ENCODE data around the gene BCO1.

The BCO1 gene

DNA sequence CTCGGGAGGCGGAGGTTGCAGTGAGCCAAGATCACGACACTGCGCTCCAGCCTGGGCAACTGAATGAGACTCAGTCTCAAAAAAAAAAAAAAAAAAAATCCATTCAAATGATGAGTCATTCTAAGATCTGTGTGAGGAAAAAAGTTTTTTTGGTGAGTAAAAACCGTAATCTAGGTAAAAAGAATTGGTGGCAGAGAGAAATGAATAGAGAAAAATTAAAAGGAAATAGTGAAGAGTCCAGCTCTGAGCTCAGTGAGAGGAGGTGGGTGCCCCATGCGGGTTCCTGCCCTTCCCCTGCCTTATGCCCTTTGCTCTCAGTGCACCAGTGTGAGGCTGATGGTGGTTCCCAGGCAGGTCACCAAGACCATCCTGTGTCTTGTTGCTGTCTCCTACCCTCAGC lies 97.2 kb downstream of the BCO1 start (continued):
- TF ChIP-seq ZNF621 (tag by site-specific recombination; IDR thresholded peaks at IDR 0.05), result no peak
- TF ChIP-seq KLF9 (tag by site-specific recombination; IDR thresholded peaks at IDR 0.05; ENCODE audit: low read depth), result no peak
- no peak for TF ChIP-seq ZFHX2 (tag by site-specific recombination; conservative IDR thresholded peaks at IDR 0.05)

DNA sequence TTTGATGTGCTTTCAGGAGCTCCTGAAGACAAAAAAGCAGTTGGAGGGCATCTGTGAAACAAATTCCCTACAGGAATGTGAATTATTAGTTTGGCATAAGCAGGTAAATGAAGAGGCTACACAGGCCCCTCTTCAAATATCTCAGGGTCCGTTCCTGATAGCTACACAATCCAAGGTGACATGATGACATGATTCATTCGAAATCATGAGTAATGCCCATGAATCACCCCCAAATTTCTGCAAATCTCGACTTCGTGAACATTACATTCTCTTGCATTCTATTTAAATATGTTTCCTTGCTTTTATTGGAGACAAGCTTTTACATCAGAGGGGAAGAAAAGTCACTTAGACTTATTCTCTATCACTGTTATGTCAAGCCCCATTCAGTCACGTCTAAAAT lies 98.6 kb downstream of the BCO1 start:
- CTCF ChIA-PET, result interaction anchor here (0.9 kb wide), 1 partner anchor 302 kb away, joined by 3 read pairs; no protein-coding TSS in a partner anchor
- POLR2A ChIA-PET, result interaction anchor here (0.7 kb wide), 1 partner anchor 18 kb away, joined by 4 read pairs; no protein-coding TSS in a partner anchor
- Histone ChIP-seq H3K36me3 (ENCODE audit: control insufficient read depth in 2 of 2, insufficient read depth in 1 of 2, low read length in 2 of 2) (no peaks in the 10 kb centered on the region), H3K4me1 (ENCODE audit: control insufficient read depth, insufficient read depth, low read length) (no peaks in the 10 kb centered on the region), H3K27ac (ENCODE audit: extremely low read depth, low read depth, low read length) (no peak overlapping the region), H3K4me3 (ENCODE audit: low read depth, low read length) (no peak overlapping the region), H3K9me3 (ENCODE audit: control insufficient read depth, insufficient read depth, low read depth, low read length) (no peaks in the 10 kb centered on the region)
- TF ChIP-seq, protein P1, sequence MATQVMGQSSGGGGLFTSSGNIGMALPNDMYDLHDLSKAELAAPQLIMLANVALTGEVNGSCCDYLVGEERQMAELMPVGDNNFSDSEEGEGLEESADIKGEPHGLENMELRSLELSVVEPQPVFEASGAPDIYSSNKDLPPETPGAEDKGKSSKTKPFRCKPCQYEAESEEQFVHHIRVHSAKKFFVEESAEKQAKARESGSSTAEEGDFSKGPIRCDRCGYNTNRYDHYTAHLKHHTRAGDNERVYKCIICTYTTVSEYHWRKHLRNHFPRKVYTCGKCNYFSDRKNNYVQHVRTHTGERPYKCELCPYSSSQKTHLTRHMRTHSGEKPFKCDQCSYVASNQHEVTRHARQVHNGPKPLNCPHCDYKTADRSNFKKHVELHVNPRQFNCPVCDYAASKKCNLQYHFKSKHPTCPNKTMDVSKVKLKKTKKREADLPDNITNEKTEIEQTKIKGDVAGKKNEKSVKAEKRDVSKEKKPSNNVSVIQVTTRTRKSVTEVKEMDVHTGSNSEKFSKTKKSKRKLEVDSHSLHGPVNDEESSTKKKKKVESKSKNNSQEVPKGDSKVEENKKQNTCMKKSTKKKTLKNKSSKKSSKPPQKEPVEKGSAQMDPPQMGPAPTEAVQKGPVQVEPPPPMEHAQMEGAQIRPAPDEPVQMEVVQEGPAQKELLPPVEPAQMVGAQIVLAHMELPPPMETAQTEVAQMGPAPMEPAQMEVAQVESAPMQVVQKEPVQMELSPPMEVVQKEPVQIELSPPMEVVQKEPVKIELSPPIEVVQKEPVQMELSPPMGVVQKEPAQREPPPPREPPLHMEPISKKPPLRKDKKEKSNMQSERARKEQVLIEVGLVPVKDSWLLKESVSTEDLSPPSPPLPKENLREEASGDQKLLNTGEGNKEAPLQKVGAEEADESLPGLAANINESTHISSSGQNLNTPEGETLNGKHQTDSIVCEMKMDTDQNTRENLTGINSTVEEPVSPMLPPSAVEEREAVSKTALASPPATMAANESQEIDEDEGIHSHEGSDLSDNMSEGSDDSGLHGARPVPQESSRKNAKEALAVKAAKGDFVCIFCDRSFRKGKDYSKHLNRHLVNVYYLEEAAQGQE (tag by site-specific recombination; IDR thresholded peaks at IDR 0.05), result no peak
- no peak for TF ChIP-seq ZSCAN23 (tag by site-specific recombination; IDR thresholded peaks at IDR 0.05)
- TF ChIP-seq REPIN1 (tag by site-specific recombination; IDR thresholded peaks at IDR 0.05; ENCODE audit: low read depth), result no peak
- no peak for TF ChIP-seq ZSCAN30 (tag by site-specific recombination; IDR thresholded peaks at IDR 0.05)
- TF ChIP-seq, protein P2, sequence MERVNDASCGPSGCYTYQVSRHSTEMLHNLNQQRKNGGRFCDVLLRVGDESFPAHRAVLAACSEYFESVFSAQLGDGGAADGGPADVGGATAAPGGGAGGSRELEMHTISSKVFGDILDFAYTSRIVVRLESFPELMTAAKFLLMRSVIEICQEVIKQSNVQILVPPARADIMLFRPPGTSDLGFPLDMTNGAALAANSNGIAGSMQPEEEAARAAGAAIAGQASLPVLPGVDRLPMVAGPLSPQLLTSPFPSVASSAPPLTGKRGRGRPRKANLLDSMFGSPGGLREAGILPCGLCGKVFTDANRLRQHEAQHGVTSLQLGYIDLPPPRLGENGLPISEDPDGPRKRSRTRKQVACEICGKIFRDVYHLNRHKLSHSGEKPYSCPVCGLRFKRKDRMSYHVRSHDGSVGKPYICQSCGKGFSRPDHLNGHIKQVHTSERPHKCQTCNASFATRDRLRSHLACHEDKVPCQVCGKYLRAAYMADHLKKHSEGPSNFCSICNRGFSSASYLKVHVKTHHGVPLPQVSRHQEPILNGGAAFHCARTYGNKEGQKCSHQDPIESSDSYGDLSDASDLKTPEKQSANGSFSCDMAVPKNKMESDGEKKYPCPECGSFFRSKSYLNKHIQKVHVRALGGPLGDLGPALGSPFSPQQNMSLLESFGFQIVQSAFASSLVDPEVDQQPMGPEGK (tag by site-specific recombination; IDR thresholded peaks at IDR 0.05), result no peak
- TF ChIP-seq, protein P3, sequence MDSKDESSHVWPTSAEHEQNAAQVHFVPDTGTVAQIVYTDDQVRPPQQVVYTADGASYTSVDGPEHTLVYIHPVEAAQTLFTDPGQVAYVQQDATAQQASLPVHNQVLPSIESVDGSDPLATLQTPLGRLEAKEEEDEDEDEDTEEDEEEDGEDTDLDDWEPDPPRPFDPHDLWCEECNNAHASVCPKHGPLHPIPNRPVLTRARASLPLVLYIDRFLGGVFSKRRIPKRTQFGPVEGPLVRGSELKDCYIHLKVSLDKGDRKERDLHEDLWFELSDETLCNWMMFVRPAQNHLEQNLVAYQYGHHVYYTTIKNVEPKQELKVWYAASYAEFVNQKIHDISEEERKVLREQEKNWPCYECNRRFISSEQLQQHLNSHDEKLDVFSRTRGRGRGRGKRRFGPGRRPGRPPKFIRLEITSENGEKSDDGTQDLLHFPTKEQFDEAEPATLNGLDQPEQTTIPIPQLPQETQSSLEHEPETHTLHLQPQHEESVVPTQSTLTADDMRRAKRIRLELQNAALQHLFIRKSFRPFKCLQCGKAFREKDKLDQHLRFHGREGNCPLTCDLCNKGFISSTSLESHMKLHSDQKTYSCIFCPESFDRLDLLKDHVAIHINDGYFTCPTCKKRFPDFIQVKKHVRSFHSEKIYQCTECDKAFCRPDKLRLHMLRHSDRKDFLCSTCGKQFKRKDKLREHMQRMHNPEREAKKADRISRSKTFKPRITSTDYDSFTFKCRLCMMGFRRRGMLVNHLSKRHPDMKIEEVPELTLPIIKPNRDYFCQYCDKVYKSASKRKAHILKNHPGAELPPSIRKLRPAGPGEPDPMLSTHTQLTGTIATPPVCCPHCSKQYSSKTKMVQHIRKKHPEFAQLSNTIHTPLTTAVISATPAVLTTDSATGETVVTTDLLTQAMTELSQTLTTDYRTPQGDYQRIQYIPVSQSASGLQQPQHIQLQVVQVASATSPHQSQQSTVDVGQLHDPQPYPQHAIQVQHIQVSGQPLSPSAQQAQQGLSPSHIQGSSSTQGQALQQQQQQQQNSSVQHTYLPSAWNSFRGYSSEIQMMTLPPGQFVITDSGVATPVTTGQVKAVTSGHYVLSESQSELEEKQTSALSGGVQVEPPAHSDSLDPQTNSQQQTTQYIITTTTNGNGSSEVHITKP (tag by site-specific recombination; IDR thresholded peaks at IDR 0.05), result no peak
- TF ChIP-seq ZIC2 (tag by site-specific recombination; IDR thresholded peaks at IDR 0.05), result no peak
- TF ChIP-seq, protein P4, sequence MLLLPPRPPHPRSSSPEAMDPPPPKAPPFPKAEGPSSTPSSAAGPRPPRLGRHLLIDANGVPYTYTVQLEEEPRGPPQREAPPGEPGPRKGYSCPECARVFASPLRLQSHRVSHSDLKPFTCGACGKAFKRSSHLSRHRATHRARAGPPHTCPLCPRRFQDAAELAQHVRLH (tag by site-specific recombination; IDR thresholded peaks at IDR 0.05), result no peak
- no peak for TF ChIP-seq ZFP69B (tag by site-specific recombination; IDR thresholded peaks at IDR 0.05)
- TF ChIP-seq ZBTB17 (tag by site-specific recombination; IDR thresholded peaks at IDR 0.05), result no peak
- TF ChIP-seq ZNF664 (tag by site-specific recombination; IDR thresholded peaks at IDR 0.05), result no peak
- no peak for TF ChIP-seq ZNF626 (tag by site-specific recombination; IDR thresholded peaks at IDR 0.05)
- no peak for TF ChIP-seq ZNF560 (tag by site-specific recombination; IDR thresholded peaks at IDR 0.05; ENCODE audit: borderline replicate concordance)
- TF ChIP-seq ZNF366 (tag by site-specific recombination; conservative IDR thresholded peaks at IDR 0.05), result no peak
- no peak for TF ChIP-seq ZNF169 (tag by site-specific recombination; IDR thresholded peaks at IDR 0.05)
- no peak for TF ChIP-seq ZNF221 (tag by site-specific recombination; IDR thresholded peaks at IDR 0.05; ENCODE audit: borderline replicate concordance)
- TF ChIP-seq ZNF837 (tag by site-specific recombination; IDR thresholded peaks at IDR 0.05), result no peak
- no peak for TF ChIP-seq ZSCAN16 (tag by site-specific recombination; IDR thresholded peaks at IDR 0.05)

Data from HEK293 (cell line).